HG02981 (cell line): ENCODE measurements around the gene FKBP10.
A peak's percentile ranks its signal among the peaks of the same experiment; 100 is the strongest.
"Not testable (repeated sequence)": the region's sequence is repeated elsewhere in the genome, so short reads cannot be mapped to it uniquely, and the experiment has no call there.

ENCODE experiments used
- ATAC-seq: cut with Tn5 transposase; IDR thresholded peaks from one replicate; pipeline ENCODE4 v1.9.1; 2021; ENCODE audit warnings: mild to moderate bottlenecking, moderate library complexity; ENCODE audit not compliant: unreplicated experiment

FKBP10 gene

DNA sequence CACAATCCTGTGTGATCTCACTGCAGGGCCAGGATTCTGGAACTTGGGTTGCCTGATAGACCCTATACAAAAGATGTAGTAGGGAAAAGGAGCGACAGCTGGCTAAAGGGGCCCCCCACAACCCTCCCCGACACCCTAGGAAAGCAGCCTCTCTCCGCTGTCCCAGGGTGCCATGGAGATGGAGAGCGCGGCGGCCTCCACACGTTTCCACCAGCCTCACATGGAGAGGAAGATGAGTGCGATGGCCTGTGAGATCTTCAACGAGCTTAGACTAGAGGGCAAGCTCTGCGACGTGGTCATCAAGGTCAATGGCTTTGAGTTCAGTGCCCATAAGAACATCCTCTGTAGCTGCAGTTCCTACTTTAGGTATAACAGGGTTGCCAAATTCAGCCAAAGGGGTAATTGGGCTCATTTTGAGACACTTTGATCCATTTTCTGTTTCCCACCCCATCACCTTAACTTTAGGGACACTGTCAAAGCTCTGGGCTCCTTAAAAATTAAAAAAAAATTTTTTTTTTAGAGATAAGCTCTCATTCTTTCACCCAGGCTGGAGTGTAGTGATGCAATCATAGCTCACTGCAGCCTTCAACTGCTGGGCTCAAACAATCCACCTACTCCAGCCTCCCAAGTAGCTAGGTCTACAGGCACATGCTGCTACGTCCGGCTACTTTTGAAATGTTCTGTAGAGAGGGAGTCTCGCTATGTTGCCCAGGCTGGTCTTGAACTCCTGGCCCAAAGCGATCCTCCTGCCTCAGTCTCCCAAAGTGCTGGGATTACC lies 25.1 kb downstream of the FKBP10 start, which contains the start of gene KLHL10:
KLHL10 (plus strand) TSS at position 65 of the 778 bp plus-strand sequence; CDS start at position 173, 108 bp downstream.
- ATAC-seq: no peak

- ATAC-seq: not testable (repeated sequence)
These were observed 26.6 kb downstream of the FKBP10 start for GRCh38 chr17:41839448-41839847.

GRCh38 chr17:41840781-41841180 lies 28.0 kb downstream of the FKBP10 start:
- ATAC-seq: not testable (repeated sequence)

DNA sequence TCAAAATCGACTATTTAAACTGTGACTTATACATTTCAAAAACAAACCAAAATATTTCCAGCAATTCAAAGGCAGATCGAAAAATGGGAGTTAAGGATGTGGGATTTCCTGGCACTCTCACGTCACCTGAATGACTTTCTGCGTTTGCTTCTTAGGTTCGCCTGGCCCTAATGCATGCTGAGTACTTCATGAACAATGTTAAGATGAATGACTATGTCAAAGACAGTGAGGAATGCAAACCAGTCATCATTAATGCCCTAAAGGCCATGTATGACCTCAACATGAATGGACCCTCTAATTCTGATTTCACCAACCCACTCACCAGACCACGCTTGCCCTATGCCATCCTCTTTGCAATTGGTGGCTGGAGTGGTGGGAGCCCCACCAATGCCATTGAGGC lies 32.2 kb downstream of the FKBP10 start:
- ATAC-seq: no peak

- no peak for ATAC-seq
These were observed 36.0 kb downstream of the FKBP10 start for GRCh38 chr17:41848788-41849187.

DNA sequence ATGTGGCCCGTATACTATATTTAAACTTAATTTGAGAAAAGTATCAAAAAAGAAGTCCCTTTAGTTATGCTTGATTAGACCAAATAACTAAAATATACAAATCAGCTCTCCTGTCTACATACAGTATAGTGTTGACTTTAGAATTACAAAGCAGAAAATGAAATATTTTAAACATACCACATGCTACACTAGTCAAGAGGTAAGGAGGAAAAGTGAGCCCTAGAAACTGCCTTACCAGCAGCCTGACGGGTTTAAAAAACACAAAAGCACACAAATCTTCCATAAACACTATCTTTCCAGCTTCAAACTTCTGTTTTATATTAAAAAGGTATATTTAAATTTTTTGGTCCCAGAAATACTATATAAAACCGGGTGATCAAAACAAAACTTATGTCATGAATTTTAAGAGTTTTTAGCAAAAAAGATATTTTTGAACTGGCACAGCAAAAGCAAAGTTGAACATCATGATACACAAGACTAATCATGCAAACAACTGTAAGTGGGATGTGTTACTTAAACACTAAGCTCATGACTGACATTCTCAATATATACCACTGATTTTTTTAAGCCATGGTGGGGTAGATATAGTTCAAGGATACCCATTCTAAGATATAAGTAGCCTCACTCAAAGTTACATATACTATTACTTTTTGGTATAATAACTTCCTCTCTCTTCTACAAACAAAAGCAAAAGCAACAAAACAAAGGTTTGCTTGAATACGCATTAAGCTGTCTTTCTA lies 36.6 kb downstream of the FKBP10 start:
- ATAC-seq: no peak

DNA sequence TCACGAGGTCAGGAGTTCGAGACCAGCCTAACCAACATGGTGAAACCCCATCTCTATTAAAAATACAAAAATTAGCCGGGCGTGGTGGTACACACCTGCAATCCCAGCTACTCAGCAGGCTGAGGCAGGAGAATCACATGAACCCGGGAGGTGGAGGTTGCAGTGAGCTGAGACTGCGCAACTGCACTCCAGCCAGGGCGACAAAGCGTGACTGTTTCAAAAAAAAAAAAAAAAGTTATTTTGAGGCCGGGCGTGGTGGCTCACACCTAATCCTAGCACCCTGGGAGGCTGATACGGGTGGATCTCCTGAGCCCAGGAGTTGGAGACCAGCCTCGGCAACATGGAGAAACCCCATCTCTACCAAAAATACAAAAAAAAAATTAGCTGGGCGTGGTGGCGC lies 38.6 kb downstream of the FKBP10 start:
- not testable (repeated sequence) for ATAC-seq

GRCh38 chr17:41860254-41860931 lies 47.6 kb downstream of the FKBP10 start:
- no peak for ATAC-seq

GRCh38 chr17:41863074-41863848 lies 50.5 kb downstream of the FKBP10 start:
- ATAC-seq: no peak

DNA sequence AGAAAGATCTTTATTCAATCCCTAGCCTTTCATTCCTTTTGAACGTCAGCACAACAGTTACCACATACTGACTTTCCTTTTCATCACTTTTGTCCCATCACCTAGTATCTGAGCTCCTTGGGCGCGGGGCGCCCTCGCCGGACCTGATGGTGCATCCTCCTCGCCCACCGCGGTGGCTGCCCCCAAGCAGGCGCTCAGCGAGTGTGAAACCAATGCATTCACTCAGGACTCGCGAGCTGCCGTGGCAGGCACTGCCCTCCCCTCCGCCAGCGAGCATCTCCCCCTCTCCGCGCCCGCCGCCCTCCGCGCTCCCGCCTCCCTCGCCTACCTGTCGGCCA lies 51.7 kb downstream of the FKBP10 start:
- ATAC-seq: peak; percentile 21

GRCh38 chr17:41864836-41865595 lies 52.2 kb downstream of the FKBP10 start, which contains the start of gene KLHL11:
KLHL11 (minus strand) TSS chr17:41865423; CDS start chr17:41865370, 53 bp downstream.
- ATAC-seq: peak; percentile 86

DNA sequence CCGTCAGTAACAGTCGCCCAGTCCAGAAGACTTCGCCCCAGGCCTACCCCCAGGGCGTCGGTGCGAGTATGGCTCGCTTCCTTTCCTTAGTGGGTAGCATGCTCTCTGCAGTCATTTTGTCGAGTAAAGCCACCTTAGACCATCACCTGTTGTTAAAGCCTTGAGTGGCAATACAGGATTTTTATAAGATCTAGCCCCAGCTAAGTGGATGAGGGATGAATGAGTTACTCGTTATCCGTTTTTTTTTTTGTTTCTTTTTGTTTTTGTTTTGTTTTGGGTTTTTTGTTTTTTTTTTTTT lies 52.7 kb downstream of the FKBP10 start:
- no peak for ATAC-seq

- no peak for ATAC-seq
These were observed 55.8 kb downstream of the FKBP10 start for GRCh38 chr17:41868568-41868967.

- no peak for ATAC-seq
These were observed 56.6 kb downstream of the FKBP10 start for GRCh38 chr17:41869426-41869825.

DNA sequence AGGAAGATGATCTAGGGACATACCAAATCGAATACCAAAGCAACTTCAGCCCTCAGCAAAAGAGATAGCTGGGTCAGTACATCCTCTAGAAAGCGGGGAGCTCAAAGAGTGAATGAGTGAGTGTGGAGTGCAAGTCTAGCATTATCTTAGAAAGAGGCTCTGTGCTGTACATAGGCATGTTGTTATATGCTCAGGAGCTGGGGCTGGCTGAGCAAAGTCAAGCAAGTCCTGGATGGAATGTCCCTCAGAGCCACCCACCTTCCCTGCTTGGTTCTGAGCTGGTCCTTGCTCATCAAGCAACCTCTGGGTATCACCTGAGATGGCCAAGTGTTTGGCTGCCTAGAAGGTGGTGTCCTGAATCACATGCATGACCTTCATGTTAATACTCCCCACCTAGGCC lies 57.3 kb downstream of the FKBP10 start:
- ATAC-seq: no peak

DNA sequence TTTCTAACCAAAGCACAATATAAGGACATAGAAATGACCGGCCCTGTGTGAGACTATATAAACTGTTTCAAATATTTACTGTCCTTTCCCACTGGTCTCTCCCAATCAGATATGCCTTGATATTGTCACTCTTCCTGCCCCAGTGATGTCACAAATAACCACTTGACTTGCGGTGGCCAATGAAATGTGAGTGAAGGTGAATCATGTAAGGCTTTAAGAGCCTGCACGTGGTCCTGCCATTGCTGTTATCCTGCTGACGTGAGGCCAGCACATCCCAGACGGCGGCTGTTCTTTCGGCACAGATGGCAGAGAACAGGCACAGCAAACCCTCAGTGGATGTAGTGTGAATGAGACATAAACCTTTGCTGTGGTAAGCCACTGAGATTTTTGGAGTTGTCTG lies 57.8 kb downstream of the FKBP10 start:
- ATAC-seq: no peak

GRCh38 chr17:41871789-41872188 lies 59.0 kb downstream of the FKBP10 start:
- no peak for ATAC-seq
